Measurements from ENCODE around the gene C1orf226. TPM values are rescaled to one million over a fixed set of nuclear protein-coding genes. Genes with fewer than 3 reads are reported as not detected.

Gene C1orf226
- total and polyA plus RNA-seq, 10 of the 15 experiments (the other 5 are each of a cell fraction or from before 2014, with no cell fraction given) = not detected

DNA sequence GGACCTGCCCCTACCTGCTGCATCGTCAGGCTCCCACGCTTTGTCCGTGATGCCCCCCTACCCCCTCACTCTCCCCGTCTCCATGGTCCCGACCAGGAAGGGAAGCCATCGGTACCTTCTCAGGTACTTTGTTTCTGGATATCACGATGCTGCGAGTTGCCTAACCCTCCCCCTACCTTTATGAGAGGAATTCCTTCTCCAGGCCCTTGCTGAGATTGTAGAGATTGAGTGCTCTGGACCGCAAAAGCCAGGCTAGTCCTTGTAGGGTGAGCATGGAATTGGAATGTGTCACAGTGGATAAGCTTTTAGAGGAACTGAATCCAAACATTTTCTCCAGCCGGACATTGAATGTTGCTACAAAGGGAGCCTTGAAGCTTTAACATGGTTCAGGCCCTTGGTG is 13.8 kb upstream of the C1orf226 start (continued):
- TF ChIP-seq ZBED1 (IDR thresholded peaks at IDR 0.05; ENCODE audit: borderline replicate concordance) = no peak

DNA sequence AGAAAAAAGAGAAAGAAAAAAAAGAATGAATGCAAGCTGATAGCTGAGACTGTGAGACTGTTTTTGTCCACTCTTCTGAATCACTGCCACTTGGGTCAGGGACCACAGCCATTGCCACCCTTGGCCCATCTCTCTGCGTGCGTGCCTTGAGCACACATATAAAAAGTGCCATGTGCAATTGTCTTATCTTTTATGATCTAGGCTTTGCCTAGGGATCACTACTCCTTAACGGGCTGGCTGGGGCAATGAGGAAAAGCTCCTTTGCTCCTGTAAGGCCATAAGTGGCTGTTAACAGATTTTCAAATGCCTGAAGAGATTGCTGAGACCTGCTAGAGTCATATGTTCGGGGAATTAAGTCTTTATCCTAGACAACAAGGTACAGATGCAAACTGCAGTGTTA is 13.1 kb upstream of the C1orf226 start:
- Histone ChIP-seq H3K36me3 (ENCODE audit: control insufficient read depth in 2 of 2, insufficient read depth in 2 of 2, low read length in 1 of 2) (no peaks in the 10 kb centered on the region), H2AFZ (ENCODE audit: control insufficient read depth, low read depth, low read length) (no peak overlapping the region), H3K4me2 (ENCODE audit: control insufficient read depth, insufficient read depth) (no peak overlapping the region), H4K20me1 (ENCODE audit: control insufficient read depth, insufficient read depth) (no peaks in the 10 kb centered on the region; the same call in 1 of the 2 replicates), H3K9ac (ENCODE audit: control insufficient read depth, insufficient read depth, low read length) (no peak overlapping the region), H3K4me3 (no peak overlapping the region), H3K27me3 (replicated peaks in 1 of 2; ENCODE audit: control insufficient read depth in 2 of 2, insufficient read depth in 2 of 2, low read length in 1 of 2) (no peaks in the 10 kb centered on the region), H3K9me3 (replicated peaks; ENCODE audit: control insufficient read depth, insufficient read depth, low read length) (no peaks in the 10 kb centered on the region), H3K27ac (ENCODE audit: control insufficient read depth, insufficient read depth) (no peak overlapping the region), H3K4me1 (ENCODE audit: control insufficient read depth, insufficient read depth, low read length) (no peaks in the 10 kb centered on the region), H3K79me2 (ENCODE audit: control insufficient read depth, insufficient read depth, low read length) (no peaks in the 10 kb centered on the region)
- RAD21 ChIA-PET (ENCODE audit: unreplicated experiment) = no interaction called here
- CTCF ChIA-PET = interaction anchor here (1.5 kb wide), 1 partner anchor 11 kb away, joined by 9 read pairs; no protein-coding TSS in a partner anchor
- TF ChIP-seq, protein P1, sequence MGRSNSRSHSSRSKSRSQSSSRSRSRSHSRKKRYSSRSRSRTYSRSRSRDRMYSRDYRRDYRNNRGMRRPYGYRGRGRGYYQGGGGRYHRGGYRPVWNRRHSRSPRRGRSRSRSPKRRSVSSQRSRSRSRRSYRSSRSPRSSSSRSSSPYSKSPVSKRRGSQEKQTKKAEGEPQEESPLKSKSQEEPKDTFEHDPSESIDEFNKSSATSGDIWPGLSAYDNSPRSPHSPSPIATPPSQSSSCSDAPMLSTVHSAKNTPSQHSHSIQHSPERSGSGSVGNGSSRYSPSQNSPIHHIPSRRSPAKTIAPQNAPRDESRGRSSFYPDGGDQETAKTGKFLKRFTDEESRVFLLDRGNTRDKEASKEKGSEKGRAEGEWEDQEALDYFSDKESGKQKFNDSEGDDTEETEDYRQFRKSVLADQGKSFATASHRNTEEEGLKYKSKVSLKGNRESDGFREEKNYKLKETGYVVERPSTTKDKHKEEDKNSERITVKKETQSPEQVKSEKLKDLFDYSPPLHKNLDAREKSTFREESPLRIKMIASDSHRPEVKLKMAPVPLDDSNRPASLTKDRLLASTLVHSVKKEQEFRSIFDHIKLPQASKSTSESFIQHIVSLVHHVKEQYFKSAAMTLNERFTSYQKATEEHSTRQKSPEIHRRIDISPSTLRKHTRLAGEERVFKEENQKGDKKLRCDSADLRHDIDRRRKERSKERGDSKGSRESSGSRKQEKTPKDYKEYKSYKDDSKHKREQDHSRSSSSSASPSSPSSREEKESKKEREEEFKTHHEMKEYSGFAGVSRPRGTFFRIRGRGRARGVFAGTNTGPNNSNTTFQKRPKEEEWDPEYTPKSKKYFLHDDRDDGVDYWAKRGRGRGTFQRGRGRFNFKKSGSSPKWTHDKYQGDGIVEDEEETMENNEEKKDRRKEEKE (IDR thresholded peaks at IDR 0.05) = no peak
- no peak for TF ChIP-seq ZNF24 (IDR thresholded peaks at IDR 0.05)
- no peak for TF ChIP-seq ZNF384 (IDR thresholded peaks at IDR 0.05; ENCODE audit: borderline replicate concordance, low read depth, low read length)
- no peak for TF ChIP-seq ETV6 (conservative IDR thresholded peaks at IDR 0.05 in 1 of 2, IDR thresholded peaks at IDR 0.05 in 1 of 2; ENCODE audit: borderline replicate concordance in 1 of 2, low read depth in 1 of 2)
- TF ChIP-seq, protein P2, sequence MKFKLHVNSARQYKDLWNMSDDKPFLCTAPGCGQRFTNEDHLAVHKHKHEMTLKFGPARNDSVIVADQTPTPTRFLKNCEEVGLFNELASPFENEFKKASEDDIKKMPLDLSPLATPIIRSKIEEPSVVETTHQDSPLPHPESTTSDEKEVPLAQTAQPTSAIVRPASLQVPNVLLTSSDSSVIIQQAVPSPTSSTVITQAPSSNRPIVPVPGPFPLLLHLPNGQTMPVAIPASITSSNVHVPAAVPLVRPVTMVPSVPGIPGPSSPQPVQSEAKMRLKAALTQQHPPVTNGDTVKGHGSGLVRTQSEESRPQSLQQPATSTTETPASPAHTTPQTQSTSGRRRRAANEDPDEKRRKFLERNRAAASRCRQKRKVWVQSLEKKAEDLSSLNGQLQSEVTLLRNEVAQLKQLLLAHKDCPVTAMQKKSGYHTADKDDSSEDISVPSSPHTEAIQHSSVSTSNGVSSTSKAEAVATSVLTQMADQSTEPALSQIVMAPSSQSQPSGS (IDR thresholded peaks at IDR 0.05; ENCODE audit: low read length) = no peak
- TF ChIP-seq BHLHE40 (IDR thresholded peaks at IDR 0.05; ENCODE audit: borderline replicate concordance in 1 of 2, low read depth in 2 of 2, low read length in 1 of 2) = no peak
- no peak for TF ChIP-seq SMARCA5 (IDR thresholded peaks at IDR 0.05)
- no peak for TF ChIP-seq ASH2L (IDR thresholded peaks at IDR 0.05; ENCODE audit: borderline replicate concordance, low read depth)
- TF ChIP-seq RAD21 (IDR thresholded peaks at IDR 0.05; ENCODE audit: insufficient read depth, low read depth, low read length) = no peak
- TF ChIP-seq NR2C2 (IDR thresholded peaks at IDR 0.05; ENCODE audit: borderline replicate concordance, control insufficient read depth, insufficient read length, low read depth) = no peak
- no peak for TF ChIP-seq GATAD2B (conservative IDR thresholded peaks at IDR 0.05; ENCODE audit: low read depth)
- TF ChIP-seq SPI1 (IDR thresholded peaks at IDR 0.05; ENCODE audit: borderline replicate concordance, insufficient read depth, low read depth, low read length) = no peak
- DNase-seq (ENCODE audit: low read depth, low spot score) (no peak), FAIRE-seq (no peak), ATAC-seq (no peak)
- BruUV-seq (replicated peaks) = no TSS peak
- SMC1A ChIA-PET (ENCODE audit: uncharacterized antibody, unreplicated experiment) = no interaction called here
- in situ Hi-C loops (cut with MboI) = no loop called here
- intact Hi-C loops (cut with micrococcal nuclease; ENCODE audit: unreplicated experiment) = no loop called here
- POLR2A ChIA-PET = no interaction called here
- WGBS (ENCODE audit: insufficient coverage, insufficient replicate concordance, low lambda C conversion rate, missing lambda C conversion rate) = 20% methylated on average over 4 of the region's 4 CpGs
